Hypothalamus (tissue), 51 donors: ENCODE measurements around the gene HOXA9.

Source experiments
- DNase-seq, 51 donors: peaks; one replicate each; lab custom pipeline; 2025; lab: John Stamatoyannopoulos, UW

Gene HOXA9

DNA sequence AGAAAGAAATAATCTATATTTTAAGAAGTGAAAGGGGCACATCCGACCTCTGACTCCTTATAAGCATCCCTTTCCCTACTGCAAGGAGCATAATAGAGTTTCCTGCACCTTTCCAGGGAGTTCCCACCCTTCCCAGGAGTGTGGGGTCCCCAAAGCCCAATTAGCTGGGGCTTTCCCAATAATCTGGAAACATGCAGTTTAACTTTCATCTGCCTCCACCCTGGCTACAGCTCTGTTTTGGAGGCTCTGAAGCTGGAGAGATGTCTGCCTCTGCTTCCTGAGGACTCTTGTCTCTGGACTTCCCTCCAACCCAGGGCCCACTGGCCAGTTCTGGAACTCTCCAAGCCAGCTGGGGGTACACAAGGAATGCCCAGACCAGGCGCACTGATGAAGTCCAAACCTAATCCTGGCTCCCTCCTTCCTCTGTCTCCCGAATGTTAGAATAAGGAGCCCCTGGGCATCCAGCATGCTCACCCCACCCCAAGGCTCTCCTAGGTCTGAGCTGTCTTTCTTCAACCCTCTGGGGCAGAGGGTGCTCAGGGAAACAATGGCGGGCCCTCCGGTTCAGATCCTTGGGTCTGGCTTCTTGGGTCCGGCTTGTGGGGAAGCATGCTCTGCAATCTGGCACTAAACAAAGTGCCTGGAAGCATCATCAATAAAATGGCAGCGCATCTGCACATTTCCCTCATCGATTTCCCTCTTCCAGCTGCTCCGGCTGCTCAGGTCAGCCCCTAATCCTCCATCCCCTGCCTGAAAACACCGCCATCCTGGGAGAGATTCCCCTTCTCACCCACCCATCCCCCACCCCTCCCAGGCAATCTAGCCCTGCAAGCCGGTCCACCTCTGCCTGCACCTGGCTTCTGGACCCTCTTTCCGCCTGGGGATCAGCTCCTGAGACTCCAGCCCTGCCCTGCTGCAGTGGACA lies 48.1 kb downstream of the HOXA9 start:
- no peak for DNase-seq

DNA sequence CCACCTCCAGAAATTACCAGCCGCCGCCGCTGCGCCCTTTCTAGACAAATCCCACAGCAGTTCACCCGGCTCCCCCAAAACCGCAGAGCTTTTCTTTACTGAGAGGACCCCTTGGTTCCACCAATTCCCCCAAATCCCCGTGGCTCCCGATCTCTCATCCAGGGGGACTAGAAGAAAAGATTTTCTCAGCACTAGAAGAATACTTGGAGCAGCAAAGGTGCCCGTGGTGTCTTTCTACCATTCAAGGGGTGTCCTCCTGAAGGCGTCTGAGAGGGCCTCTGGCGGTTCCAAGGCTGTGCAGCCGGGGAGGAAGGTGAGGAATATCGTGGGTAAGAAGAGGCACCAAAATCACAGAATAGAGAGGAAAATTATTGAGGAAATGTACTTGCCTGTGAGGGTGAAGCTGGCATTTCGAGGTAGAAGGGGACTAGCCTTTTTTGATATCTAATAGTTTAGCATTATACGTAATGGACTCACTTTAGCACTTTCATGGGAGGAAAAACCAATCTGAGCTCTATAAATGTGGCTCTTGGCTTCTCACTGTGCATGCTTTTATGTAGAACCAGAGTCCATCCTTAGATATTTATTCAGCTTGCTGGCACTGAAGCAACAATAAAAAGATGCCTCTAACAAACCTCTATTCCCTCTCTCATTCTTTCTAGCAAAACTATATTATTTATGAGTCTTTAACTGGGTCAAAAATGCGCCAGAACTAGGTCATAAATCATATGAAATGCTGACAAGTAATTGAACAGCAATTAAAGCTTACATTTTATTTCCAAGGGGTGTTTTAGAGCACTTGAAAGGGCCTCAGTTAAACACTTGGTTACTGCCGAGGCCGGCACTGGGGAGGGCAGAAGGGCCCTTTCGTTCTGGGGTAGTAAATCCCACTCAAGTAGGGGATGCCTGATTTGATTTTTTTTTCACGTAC lies 49.0 kb downstream of the HOXA9 start:
- DNase-seq = no peak

DNA sequence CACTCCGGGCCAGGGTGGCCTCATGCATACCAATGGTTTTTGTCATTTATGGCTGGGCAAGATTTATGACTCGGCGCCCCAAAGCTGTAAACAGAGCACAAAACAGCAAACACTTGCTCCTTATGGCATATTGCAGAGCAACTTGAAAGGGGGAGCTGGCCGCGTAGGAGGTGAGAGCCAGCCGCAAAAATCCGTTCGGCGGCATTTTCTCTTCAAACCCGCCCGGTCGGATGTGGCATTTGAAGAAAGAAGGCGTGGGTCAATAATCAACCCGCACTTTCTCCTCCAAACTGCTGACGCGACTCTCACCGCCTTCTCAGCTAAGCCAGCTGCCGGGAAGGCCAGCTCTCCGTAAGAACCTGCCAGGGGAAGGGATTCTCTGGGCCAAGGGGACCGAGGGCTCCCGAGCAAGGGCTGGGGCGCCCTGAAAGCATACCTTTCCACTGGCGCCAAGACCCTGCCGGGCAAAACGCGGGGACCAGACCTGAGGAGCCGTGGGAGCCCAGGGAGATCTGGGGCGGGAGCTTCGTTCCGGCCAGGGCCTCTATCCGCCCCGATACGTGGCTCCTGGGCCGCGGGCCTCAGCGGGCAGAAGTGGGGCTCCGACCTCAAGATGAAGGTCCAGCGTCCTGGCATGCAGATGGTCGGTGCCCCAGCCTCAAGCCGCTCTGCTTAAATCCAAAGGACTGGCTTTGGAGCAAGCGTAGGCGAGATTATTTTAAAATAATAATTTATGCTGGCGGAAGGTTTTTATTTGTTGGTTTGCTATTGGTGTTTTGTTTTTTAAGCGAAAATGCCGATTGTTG lies 49.9 kb downstream of the HOXA9 start:
- DNase-seq = no peak

DNA sequence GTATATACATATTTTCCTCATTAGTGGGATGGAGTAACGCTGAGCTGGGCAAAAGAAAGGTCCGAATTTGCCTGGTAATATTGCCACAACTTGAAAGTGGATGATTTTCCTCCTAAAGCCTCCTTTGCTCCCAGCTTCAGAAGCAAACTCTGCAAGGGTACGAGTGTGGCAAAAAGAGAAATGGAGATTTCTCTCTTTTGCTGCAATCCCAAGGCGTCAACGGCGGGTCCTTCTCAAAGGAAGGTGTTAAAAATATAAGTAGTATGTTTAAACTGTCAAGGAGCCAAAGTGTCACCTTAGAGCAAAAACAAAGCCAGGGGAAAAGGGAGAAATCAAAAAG lies 50.5 kb downstream of the HOXA9 start:
- no peak for DNase-seq

DNA sequence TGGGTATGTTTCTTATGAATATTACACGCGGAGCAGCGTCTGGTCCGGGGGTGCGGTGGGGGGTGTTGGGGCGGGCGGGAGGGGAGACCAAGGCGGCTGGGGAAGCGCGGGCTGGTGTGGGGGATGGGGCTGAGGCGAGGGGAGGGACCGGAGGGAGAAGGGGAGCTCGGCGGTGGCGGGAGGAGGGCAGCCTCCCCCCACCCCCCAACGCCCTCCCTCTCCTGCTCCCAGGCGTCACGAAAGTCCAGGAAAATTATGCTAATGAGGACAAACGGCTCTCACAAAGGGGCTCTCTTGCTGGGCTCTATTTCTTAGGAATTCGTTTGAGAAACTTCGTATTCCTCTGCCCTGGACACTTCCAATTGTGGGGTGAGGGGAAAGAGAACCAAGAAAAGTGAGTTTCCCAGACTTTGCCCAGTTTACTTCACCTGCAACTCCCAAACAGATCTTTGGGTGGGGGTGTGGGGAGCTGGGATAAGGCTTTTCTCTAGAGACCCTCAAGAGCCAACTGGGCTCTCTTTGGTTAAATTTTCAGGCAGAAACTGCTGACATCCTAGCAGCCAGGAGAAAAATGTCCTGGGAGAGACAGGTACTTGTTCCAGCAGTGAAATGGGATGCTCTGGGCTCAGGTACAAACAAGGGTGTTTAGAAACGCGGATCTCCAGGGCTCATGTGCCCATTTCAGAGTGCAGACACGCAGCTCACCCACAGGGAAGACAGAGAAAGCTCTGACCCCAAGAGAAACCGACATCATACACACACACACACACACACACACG lies 51.2 kb downstream of the HOXA9 start:
- DNase-seq = no peak

DNA sequence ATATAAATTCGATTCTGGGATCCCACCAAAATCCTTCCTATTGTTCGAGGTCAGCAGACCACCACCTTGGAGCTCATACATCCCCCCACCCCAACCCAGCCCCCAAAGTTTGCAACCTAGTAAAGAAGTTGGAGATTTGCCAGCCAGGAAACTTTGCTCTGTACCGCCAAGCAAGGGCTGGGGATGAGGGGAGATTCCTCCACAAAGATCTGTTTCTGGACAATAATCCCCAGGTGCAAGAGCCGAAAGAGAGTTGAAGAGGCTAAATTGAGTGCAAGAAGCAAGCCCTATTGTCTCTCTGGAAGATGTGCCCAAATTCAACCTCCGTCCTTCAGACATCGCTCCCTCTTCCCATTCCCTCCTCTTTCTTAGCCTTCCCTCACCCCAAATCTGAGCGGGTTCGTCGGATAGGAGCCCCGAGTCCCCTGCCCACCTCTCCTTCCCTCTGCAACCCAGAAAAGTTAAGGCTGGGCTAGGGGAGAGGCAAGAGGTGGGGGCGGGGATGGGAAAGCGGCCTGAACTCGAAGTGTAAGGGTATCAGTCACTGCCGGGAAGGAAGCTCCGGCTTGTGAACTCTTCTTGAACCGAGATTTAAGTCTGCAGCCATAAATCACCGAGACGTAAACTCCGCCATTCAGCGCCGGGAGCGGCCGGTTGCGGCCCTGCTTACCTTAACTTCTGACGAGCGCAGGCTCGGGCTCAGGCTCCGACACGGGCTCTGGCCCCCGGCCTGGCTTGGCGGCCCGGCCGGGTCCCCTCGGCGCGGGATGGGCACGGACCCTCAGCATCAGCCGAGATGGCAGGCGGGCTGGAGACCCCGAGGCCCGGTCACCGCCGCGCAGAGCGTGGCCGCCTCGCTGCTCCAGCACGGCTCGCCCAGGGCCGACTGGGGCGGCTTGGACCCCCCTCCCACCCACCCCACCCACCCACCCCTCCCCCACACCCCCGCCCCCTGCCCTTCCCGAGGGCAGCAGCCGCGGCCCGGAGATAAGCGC lies 52.1 kb downstream of the HOXA9 start:
- DNase-seq = no peak
